K562 (cell line): ENCODE results near the gene CCND3. TPM values are rescaled to one million over a fixed set of nuclear protein-coding genes. Genes with fewer than 3 reads are reported as not detected.
A peak's percentile ranks its signal among the peaks of the same experiment; 100 is the strongest.

ENCODE experiments used
- ADNP ChIP-seq: fragments of 200-800 bp; sonication (Bioruptor generic); IDR thresholded peaks from 2 replicates; pipeline ENCODE4 v1.6.1; 2016; ENCODE audit warnings: missing genetic modification characterization, missing compliant biosample characterization
- CCNT2 ChIP-seq: IDR thresholded peaks from 2 replicates; pipeline ENCODE4 v1.6.1; 2011; ENCODE audit warnings: borderline replicate concordance, low read depth, mild to moderate bottlenecking, moderate library complexity, mixed read lengths, low read length; ENCODE audit not compliant: insufficient read length; ENCODE audit errors: extremely low read depth
- HNRNPLL ChIP-seq: fragments of 200-400 bp; formaldehyde crosslinking; IDR thresholded peaks from 2 replicates; pipeline ENCODE4 v1.6.1; 2017; ENCODE audit warnings: low read length, low read depth, mild to moderate bottlenecking; ENCODE audit not compliant: poor library complexity, severe bottlenecking
- ILF3 ChIP-seq: fragments of 450-650 bp; IDR thresholded peaks from 2 replicates; pipeline ENCODE4 v1.6.1; 2018; ENCODE audit warnings: antibody characterized with exemption, mild to moderate bottlenecking, moderate library complexity, borderline replicate concordance
- OTX1 ChIP-seq: fragments of 450-650 bp; formaldehyde crosslinking; IDR thresholded peaks from 2 replicates; pipeline ENCODE4 v1.4.0; 2022; ENCODE audit warnings: mild to moderate bottlenecking
- PRPF4 ChIP-seq: fragments of 200-400 bp; formaldehyde crosslinking; IDR thresholded peaks from one replicate; pipeline ENCODE4 v1.6.1; 2017; ENCODE audit warnings: low read length, low read depth, mild to moderate bottlenecking; ENCODE audit not compliant: insufficient read depth, poor library complexity, severe bottlenecking
- RFX5 ChIP-seq: IDR thresholded peaks from 2 replicates; pipeline ENCODE4 v1.6.1; 2011; ENCODE audit warnings: low read depth, mild to moderate bottlenecking, improper control_type of control experiment, low read length
- SREBF2 ChIP-seq: sonication (generic); formaldehyde crosslinking; IDR thresholded peaks from 2 replicates; pipeline ENCODE4 v1.4.0; 2020; ENCODE audit warnings: mild to moderate bottlenecking, missing genetic modification reagents
- TCF3 ChIP-seq: sonication (generic); formaldehyde crosslinking; IDR thresholded peaks from 2 replicates; pipeline ENCODE4 v1.4.0; 2020; ENCODE audit warnings: mild to moderate bottlenecking, missing genetic modification reagents
- ZNF146 ChIP-seq: IDR thresholded peaks from one replicate; pipeline ENCODE4 v1.6.1; 2018; ENCODE audit warnings: missing compliant biosample characterization; ENCODE audit not compliant: unreplicated experiment
- ZNF23 ChIP-seq: fragments of 250-450 bp; sonication (Bioruptor Pico); IDR thresholded peaks from 2 replicates; pipeline ENCODE4 v1.4.0; 2020; ENCODE audit warnings: mild to moderate bottlenecking
- ZNF384 ChIP-seq: IDR thresholded peaks from 2 replicates; pipeline ENCODE4 v1.6.1; 2012; ENCODE audit warnings: low read depth, low read length, improper control_type of control experiment
- polyA plus RNA-seq, 8 experiments: library from polyadenylated mRNA; depleted of rRNA in 4 of 8; stranded (reverse) in 5 of 8; unstranded in 3 of 8; fragments of >200 nt; fragmentation: Nextera tagmentation in 2 of 8; fragmentation: Illumina TruSeq in 1 of 8; extraction: Ambion mirVana in 2 of 8; extraction: Trizol in 1 of 8; gene quantifications; 2 replicates each; pipeline versions ENCODE4 v1.2.1 to v1.2.3, GENCODE V29; 2011 to 2014; ENCODE audit warnings: inconsistent platforms in 1 of 8, missing spikeins in 1 of 8
- total RNA-seq, 7 experiments: library from RNA; depleted of rRNA in 6 of 7; stranded (reverse); fragments of >200 nt in 6 of 7; fragmentation: Illumina TruSeq in 2 of 7; extraction: Trizol in 2 of 7; gene quantifications; 2 replicates each; pipeline versions ENCODE4 v1.2.1 to v1.2.3, GENCODE V29; 2011 to 2021; ENCODE audit warnings: low replicate concordance in 1 of 7
- TF ChIP-seq, protein P1 (sequence below): fragments of 250-450 bp; sonication (Bioruptor Pico); IDR thresholded peaks from 2 replicates; pipeline ENCODE4 v1.4.0; 2020
- TF ChIP-seq, protein P2 (sequence below): fragments of 250-450 bp; sonication (Bioruptor Pico); IDR thresholded peaks from 2 replicates; pipeline ENCODE4 v1.4.0; 2020; ENCODE audit warnings: borderline replicate concordance
- TF ChIP-seq, protein P3 (sequence below): fragments of 450-650 bp; formaldehyde crosslinking; IDR thresholded peaks from 2 replicates; pipeline ENCODE4 v1.4.0; 2022; ENCODE audit warnings: missing genetic modification characterization
- TF ChIP-seq, protein P4 (sequence below): fragments of 250-450 bp; sonication (Bioruptor Pico); IDR thresholded peaks from 2 replicates; pipeline ENCODE4 v1.4.0; 2020; ENCODE audit warnings: mild to moderate bottlenecking, moderate library complexity
- TF ChIP-seq, protein P5 (sequence below): fragments of 450-650 bp; IDR thresholded peaks from 2 replicates; pipeline ENCODE4 v1.6.1; 2016; ENCODE audit warnings: mild to moderate bottlenecking

Gene CCND3
- total and polyA plus RNA-seq, 9 of the 15 experiments (the other 6 are each of a cell fraction or from before 2014, with no cell fraction given): 21.5 to 204 (median 97.4) TPM

DNA sequence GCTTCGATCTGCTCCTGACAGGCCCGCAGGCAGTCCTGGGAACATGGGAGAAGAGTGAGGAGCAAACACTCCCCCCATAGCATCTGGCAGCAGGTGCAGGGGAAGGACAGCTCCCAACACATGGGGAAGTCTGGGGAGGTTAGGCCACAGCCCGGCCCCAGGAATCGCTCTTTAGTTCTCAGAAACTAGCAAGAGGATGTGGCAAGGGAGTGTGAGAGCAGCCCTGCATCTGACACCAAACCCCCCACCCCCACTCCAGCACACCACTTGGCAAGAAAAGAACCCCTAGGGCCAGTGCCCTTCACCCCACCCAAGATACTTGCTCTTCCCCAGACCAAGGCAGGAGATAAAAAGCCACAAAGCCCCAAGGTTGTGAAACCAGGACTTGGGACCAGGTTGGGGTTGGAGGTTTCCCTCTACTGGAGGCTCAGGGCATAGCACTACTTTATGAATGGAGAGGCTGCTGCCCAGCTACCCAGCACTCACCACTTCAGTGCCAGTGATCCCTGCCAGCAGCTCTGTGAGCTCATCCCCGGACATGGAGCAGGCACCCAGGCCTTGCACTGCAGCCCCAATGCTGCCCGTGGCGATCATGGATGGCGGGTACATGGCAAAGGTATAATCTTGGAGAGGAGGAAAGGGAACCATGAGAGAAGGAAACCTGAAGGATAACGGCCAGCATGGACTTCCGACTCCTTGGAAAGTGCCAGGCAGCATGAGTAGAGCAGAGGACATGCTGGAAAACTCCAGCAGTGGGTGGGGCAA is 5.4 kb downstream of the CCND3 start (continued):
- TF ChIP-seq ZNF384 (no peak), HNRNPLL (peak; percentile 35), PRPF4 (no peak), ZNF23 (CRISPR knock-in tag) (no peak), RFX5 (no peak), ADNP (tag) (no peak), SREBF2 (no peak), CCNT2 (peak; percentile 54), TCF3 (CRISPR knock-in tag) (peak; percentile 82), OTX1 (CRISPR knock-in tag) (peak; percentile 29; the same call in 1 of the 2 replicates), ILF3 (no peak), ZNF146 (CRISPR knock-in tag) (no peak)
- TF ChIP-seq, protein P1, sequence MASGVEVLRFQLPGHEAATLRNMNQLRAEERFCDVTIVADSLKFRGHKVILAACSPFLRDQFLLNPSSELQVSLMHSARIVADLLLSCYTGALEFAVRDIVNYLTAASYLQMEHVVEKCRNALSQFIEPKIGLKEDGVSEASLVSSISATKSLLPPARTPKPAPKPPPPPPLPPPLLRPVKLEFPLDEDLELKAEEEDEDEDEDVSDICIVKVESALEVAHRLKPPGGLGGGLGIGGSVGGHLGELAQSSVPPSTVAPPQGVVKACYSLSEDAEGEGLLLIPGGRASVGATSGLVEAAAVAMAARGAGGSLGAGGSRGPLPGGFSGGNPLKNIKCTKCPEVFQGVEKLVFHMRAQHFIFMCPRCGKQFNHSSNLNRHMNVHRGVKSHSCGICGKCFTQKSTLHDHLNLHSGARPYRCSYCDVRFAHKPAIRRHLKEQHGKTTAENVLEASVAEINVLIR: no peak
- TF ChIP-seq, protein P2, sequence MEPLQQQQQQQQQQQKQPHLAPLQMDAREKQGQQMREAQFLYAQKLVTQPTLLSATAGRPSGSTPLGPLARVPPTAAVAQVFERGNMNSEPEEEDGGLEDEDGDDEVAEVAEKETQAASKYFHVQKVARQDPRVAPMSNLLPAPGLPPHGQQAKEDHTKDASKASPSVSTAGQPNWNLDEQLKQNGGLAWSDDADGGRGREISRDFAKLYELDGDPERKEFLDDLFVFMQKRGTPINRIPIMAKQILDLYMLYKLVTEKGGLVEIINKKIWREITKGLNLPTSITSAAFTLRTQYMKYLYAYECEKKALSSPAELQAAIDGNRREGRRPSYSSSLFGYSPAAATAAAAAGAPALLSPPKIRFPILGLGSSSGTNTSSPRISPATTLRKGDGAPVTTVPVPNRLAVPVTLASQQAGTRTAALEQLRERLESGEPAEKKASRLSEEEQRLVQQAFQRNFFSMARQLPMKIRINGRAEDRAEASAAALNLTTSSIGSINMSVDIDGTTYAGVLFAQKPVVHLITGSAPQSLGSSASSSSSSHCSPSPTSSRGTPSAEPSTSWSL (CRISPR knock-in tag): no peak
- TF ChIP-seq, protein P3, sequence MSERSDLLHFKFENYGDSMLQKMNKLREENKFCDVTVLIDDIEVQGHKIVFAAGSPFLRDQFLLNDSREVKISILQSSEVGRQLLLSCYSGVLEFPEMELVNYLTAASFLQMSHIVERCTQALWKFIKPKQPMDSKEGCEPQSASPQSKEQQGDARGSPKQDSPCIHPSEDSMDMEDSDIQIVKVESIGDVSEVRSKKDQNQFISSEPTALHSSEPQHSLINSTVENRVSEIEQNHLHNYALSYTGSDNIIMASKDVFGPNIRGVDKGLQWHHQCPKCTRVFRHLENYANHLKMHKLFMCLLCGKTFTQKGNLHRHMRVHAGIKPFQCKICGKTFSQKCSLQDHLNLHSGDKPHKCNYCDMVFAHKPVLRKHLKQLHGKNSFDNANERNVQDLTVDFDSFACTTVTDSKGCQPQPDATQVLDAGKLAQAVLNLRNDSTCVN (CRISPR knock-in tag): no peak
- TF ChIP-seq, protein P4, sequence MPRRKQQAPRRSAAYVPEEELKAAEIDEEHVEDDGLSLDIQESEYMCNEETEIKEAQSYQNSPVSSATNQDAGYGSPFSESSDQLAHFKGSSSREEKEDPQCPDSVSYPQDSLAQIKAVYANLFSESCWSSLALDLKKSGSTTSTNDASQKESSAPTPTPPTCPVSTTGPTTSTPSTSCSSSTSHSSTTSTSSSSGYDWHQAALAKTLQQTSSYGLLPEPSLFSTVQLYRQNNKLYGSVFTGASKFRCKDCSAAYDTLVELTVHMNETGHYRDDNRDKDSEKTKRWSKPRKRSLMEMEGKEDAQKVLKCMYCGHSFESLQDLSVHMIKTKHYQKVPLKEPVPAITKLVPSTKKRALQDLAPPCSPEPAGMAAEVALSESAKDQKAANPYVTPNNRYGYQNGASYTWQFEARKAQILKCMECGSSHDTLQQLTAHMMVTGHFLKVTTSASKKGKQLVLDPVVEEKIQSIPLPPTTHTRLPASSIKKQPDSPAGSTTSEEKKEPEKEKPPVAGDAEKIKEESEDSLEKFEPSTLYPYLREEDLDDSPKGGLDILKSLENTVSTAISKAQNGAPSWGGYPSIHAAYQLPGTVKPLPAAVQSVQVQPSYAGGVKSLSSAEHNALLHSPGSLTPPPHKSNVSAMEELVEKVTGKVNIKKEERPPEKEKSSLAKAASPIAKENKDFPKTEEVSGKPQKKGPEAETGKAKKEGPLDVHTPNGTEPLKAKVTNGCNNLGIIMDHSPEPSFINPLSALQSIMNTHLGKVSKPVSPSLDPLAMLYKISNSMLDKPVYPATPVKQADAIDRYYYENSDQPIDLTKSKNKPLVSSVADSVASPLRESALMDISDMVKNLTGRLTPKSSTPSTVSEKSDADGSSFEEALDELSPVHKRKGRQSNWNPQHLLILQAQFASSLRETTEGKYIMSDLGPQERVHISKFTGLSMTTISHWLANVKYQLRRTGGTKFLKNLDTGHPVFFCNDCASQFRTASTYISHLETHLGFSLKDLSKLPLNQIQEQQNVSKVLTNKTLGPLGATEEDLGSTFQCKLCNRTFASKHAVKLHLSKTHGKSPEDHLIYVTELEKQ (CRISPR knock-in tag): no peak
- TF ChIP-seq, protein P5, sequence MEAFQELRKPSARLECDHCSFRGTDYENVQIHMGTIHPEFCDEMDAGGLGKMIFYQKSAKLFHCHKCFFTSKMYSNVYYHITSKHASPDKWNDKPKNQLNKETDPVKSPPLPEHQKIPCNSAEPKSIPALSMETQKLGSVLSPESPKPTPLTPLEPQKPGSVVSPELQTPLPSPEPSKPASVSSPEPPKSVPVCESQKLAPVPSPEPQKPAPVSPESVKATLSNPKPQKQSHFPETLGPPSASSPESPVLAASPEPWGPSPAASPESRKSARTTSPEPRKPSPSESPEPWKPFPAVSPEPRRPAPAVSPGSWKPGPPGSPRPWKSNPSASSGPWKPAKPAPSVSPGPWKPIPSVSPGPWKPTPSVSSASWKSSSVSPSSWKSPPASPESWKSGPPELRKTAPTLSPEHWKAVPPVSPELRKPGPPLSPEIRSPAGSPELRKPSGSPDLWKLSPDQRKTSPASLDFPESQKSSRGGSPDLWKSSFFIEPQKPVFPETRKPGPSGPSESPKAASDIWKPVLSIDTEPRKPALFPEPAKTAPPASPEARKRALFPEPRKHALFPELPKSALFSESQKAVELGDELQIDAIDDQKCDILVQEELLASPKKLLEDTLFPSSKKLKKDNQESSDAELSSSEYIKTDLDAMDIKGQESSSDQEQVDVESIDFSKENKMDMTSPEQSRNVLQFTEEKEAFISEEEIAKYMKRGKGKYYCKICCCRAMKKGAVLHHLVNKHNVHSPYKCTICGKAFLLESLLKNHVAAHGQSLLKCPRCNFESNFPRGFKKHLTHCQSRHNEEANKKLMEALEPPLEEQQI: no peak
